GM12878 (cell line): ENCODE results near the gene GALNT9.

Experiments used
- CTCF ChIP-seq, 3 experiments: IDR thresholded peaks in 2 of 3; conservative IDR thresholded peaks in 1 of 3; 2 replicates each; pipeline ENCODE4 v1.5.1; 2011; ENCODE audit warnings: low read depth in 3 of 3, low read length in 3 of 3, mild to moderate bottlenecking in 3 of 3, control low read depth in 2 of 3, moderate library complexity in 2 of 3, inconsistent platforms in 1 of 3, mixed read lengths in 1 of 3; ENCODE audit not compliant: control insufficient read depth in 2 of 3, insufficient read depth in 1 of 3; ENCODE audit errors: extremely low read depth in 1 of 3
- EZH2 ChIP-seq: IDR thresholded peaks from 2 replicates; pipeline ENCODE4 v1.6.1; 2012; ENCODE audit warnings: low read depth, mild to moderate bottlenecking, control low read depth, inconsistent platforms, low read length, borderline replicate concordance; ENCODE audit not compliant: control insufficient read depth
- IRF3 ChIP-seq: fragments of 450-650 bp; IDR thresholded peaks from 2 replicates; pipeline ENCODE4 v1.6.1; 2014; ENCODE audit warnings: mild to moderate bottlenecking
- SRF ChIP-seq, 2 experiments: IDR thresholded peaks; 2 replicates each; pipeline ENCODE4 v1.6.1; 2011; ENCODE audit warnings: low read depth in 2 of 2, low read length in 2 of 2, mild to moderate bottlenecking in 1 of 2, moderate library complexity in 1 of 2
- YY1 ChIP-seq: IDR thresholded peaks from 2 replicates; pipeline ENCODE4 v1.6.1; 2011; ENCODE audit warnings: low read depth, mild to moderate bottlenecking, low read length

- no peak for TF ChIP-seq YY1
- no peak for TF ChIP-seq SRF (IDR thresholded peaks at IDR 0.05; ENCODE audit: low read depth in 2 of 2, low read length in 2 of 2)
- no peak for TF ChIP-seq EZH2
- no peak for TF ChIP-seq CTCF (IDR thresholded peaks at IDR 0.05 in 2 of 3, conservative IDR thresholded peaks at IDR 0.05 in 1 of 3; ENCODE audit: control insufficient read depth in 2 of 3, extremely low read depth in 1 of 3, insufficient read depth in 1 of 3, low read depth in 3 of 3, low read length in 3 of 3)
- no peak for TF ChIP-seq IRF3
Measured at GRCh38 chr12:132157733-132158409, 171.5 kb downstream of the GALNT9 start.
